GM12873 (cell line): ENCODE data around the gene GRM8.

ENCODE experiments used
- TF ChIP-seq, protein P1 (sequence below): IDR thresholded peaks from 2 replicates; pipeline ENCODE4 v1.5.1; 2012; ENCODE audit warnings: low read depth, mild to moderate bottlenecking, moderate library complexity, low read length, control low read depth; ENCODE audit not compliant: insufficient read depth; ENCODE audit errors: missing control alignments

Gene GRM8

DNA sequence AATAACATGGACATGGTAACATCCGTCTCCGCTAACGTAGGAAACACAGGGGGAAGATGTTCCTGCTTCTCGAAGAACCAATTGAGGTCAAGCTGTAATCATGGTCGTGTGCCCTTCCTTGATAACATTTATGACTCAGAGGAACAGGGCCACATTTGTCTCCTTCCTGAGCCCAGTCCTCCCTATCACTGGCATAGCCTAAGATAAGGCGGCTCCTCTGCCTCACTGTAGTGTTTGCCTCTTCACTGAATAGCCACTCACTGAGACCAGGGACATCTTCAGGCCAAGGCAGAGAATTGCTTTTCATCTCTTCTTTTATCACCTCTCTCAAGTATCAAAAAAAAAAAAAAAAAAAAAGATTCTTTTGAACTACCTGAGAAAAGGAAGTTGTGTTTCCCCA lies 5.4 kb upstream of the GRM8 start:
- TF ChIP-seq, protein P1, sequence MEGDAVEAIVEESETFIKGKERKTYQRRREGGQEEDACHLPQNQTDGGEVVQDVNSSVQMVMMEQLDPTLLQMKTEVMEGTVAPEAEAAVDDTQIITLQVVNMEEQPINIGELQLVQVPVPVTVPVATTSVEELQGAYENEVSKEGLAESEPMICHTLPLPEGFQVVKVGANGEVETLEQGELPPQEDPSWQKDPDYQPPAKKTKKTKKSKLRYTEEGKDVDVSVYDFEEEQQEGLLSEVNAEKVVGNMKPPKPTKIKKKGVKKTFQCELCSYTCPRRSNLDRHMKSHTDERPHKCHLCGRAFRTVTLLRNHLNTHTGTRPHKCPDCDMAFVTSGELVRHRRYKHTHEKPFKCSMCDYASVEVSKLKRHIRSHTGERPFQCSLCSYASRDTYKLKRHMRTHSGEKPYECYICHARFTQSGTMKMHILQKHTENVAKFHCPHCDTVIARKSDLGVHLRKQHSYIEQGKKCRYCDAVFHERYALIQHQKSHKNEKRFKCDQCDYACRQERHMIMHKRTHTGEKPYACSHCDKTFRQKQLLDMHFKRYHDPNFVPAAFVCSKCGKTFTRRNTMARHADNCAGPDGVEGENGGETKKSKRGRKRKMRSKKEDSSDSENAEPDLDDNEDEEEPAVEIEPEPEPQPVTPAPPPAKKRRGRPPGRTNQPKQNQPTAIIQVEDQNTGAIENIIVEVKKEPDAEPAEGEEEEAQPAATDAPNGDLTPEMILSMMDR, result no peak

DNA sequence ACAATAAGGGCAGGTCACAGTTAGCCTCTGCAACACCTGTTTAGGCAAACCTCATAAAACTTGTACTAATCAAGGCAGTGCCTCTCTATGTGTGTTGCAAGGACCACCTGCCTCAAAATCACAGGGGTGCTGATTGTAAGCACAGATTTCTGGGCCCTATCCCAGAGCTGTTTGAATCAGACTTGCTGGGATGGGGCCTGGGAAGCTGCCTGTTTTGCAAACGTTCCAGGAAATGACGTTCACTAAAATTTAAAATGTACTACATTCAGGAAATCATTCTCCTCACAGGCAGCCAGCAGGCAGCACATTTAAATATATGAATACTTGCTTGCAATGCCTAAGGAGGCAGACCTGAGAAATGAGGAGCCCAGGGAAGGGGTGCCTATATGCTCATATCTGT lies 4.3 kb upstream of the GRM8 start:
- TF ChIP-seq, protein P1, result no peak

DNA sequence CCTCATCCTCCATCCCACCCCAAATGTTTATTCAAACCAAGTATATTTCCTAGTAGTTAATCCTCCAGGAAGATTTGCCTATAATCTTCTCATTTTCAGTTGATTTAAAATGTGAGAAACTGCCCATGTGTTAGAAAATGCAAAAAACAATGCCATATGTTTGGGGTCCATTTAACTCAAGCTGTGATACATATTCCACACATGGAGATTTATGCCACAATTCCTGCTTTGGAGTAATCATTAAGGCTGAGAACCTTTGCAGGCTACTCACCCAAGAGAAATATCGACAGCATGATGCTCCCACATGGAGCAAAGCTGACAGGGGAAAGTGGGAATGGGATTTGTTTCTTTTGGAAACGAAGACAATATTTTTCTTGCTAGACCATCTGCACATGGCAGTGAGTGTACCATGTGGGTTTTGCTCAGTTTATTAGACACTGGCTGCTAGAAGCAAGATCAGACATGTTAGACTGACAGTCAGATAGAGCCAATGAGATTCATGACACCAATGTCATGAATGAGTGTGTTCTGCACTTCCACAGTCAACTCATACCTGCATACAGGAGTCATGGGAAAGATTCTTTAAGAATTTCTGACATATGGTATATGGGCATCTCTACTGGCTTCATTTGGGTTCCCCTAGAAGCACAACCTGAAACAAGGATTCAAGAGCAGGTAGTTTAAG lies 3.4 kb upstream of the GRM8 start:
- TF ChIP-seq, protein P1, result no peak

DNA sequence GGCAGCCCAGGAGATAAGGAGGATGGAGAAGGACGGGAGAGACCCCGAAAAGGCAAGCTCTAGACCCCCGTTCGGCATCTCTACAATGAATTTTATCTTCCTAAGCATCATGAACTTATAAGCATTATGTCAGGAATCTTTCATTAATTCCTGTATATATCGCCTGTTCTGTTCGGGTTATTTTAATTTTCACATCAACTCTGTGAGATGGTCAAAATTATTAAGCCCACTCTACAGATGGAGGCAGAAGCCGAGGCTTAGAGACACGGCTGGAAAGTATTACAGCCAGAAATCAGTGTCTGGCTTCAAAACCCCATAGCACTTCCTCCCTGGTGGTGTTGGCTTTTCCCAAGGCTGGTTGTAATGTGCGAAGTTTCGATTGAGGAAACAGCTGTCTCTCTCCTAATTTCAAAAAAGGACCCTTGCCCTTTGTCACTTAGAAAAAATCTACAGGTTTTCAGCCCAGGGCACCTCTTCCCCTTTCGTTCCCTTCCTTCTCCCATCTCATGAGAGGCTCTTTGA lies 1.5 kb upstream of the GRM8 start:
- TF ChIP-seq, protein P1, result no peak

DNA sequence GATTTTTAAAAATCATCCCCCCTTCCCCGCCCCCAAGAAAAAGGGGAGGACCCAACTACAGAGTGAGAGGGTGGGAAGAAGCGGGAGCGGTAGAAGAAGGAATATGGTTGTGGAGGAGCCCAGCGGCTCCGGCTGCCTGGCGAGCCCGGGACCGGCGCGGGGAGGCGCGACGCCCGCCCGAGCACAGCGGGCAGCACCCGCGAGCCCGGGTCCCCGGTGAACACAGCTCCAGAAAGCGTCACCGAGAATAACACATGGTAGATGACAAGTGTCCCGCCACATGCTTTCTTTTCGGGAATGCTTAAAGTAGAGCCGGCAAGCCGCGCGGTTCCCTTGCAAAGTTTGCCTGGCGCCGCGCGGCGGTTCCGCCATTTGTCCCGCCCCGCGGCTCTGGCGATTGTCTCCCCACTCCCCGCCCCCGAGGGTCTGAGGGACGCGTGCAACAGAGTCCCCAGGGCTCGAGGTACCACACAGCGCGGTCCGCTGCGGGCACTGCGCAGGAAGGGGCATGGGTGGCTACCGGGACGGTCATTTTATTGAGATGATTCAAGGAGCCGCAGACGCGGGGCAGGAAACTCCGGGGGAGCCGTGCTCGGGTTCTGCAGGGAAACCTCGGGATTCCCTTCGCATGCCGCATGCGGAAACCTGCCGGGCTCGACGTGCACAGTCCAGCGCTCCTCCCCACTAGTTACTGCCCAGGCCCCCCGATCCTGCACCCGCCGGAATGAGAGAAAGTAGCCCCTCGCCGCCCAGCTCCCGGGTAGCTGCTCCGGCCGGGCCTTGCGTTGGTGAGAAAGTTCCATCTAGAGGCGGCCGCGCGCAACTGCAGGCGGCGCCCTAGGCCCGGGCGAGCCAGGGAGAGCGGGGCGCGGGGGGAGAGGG lies 781 bp upstream of the GRM8 start:
- TF ChIP-seq, protein P1, result peak; percentile 78

DNA sequence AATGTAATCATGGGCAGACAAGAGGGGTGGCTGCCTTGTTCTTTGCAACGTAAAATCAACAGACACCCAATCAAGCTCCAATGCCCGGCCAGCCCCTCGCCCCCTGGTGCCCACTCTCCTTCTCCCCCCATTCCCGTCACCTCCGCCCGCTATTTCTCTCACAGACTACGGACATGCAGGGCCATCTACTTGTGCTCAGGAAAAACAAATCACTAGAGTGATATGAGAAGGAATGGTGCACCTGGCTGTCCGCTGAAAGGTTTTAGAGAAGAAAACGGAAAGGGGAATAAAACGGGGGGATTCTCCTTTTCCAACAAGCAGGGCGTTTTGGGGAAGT lies 396 bp downstream of the GRM8 start:
- TF ChIP-seq, protein P1, result no peak
